IMR-90 (cell line): Measurements from ENCODE around the gene GUCD1. TPM values are rescaled to one million over a fixed set of nuclear protein-coding genes. Genes with fewer than 3 reads are reported as not detected.
A peak's percentile ranks its signal among the peaks of the same experiment; 100 is the strongest.

ENCODE experiments used
- ATAC-seq: fragments of 200-7000 bp; cut with Tn5 transposase; 2 replicates; pipeline ENCODE4 v1.9.1; 2020; ENCODE audit warnings: low read depth, mild to moderate bottlenecking, moderate library complexity
- BruUV-seq: library from RNA; stranded (reverse); fragments of 400-500 nt; replicated peaks from 2 replicates; lab custom pipeline; 2021; lab: Mats Ljungman, UMichigan
- CTCF ChIA-PET: fragments of 300-600 bp; formaldehyde crosslinking; extraction: SDS; loops from one replicate; lab custom pipeline; 2021; ENCODE audit warnings: antibody characterized with exemption; lab: Yijun Ruan, JAX
- POLR2A ChIA-PET: fragments of 300-600 bp; sonication (Branson Sonifier 250); formaldehyde crosslinking; loops from one replicate; lab custom pipeline; 2022; ENCODE audit warnings: antibody characterized with exemption; ENCODE audit not compliant: unreplicated experiment; lab: Charles Lee
- DNase-seq: peaks from one replicate; pipeline ENCODE4 v3.0.0; 2013
- H2AFZ ChIP-seq: replicated peaks from 2 replicates; pipeline ENCODE3; 2013; ENCODE audit warnings: low read length, mild to moderate bottlenecking; ENCODE audit not compliant: poor library complexity
- H2AK5ac ChIP-seq: 2 replicates; pipeline ENCODE4 v1.6.1; 2013; ENCODE audit warnings: low read depth, low read length, inconsistent platforms
- H2AK9ac ChIP-seq: replicated peaks from 2 replicates; pipeline ENCODE3; 2013; ENCODE audit warnings: mild to moderate bottlenecking, low read depth, low read length, moderate library complexity; ENCODE audit not compliant: poor library complexity
- H2BK120ac ChIP-seq: 2 replicates; pipeline ENCODE4 v1.6.1; 2013; ENCODE audit warnings: low read depth, low read length, inconsistent platforms
- H2BK15ac ChIP-seq: 3 replicates; pipeline ENCODE4 v1.6.1; 2013; ENCODE audit warnings: low read depth, low read length, inconsistent platforms
- H2BK20ac ChIP-seq: 2 replicates; pipeline ENCODE4 v1.6.1; 2013; ENCODE audit warnings: low read depth, mild to moderate bottlenecking, inconsistent platforms, low read length, moderate library complexity
- H2BK5ac ChIP-seq: 2 replicates; pipeline ENCODE4 v1.6.1; 2013; ENCODE audit warnings: mild to moderate bottlenecking, low read depth, low read length, inconsistent platforms; ENCODE audit not compliant: poor library complexity, severe bottlenecking
- H3K14ac ChIP-seq: replicated peaks from 2 replicates; pipeline ENCODE4 v1.6.1; 2013; ENCODE audit warnings: low read depth, low read length, inconsistent platforms
- H3K18ac ChIP-seq: 2 replicates; pipeline ENCODE4 v1.6.1; 2013; ENCODE audit warnings: low read depth, low read length, control low read depth
- H3K23ac ChIP-seq: 2 replicates; pipeline ENCODE4 v1.6.1; 2013; ENCODE audit warnings: low read depth, low read length, inconsistent platforms
- H3K27ac ChIP-seq: 2 replicates; pipeline ENCODE4 v1.5.1; 2013; ENCODE audit warnings: mild to moderate bottlenecking, control low read depth, low read length; ENCODE audit not compliant: insufficient read depth
- H3K27me3 ChIP-seq: 2 replicates; pipeline ENCODE4 v1.6.1; 2013; ENCODE audit warnings: low read length; ENCODE audit not compliant: control insufficient read depth, insufficient read depth
- H3K36me3 ChIP-seq: 2 replicates; pipeline ENCODE4 v1.6.1; 2013; ENCODE audit warnings: low read length, mixed read lengths; ENCODE audit not compliant: control insufficient read depth, insufficient read depth
- H3K4ac ChIP-seq: 2 replicates; pipeline ENCODE4 v1.6.1; 2013; ENCODE audit warnings: low read depth, low read length, inconsistent platforms
- H3K4me1 ChIP-seq: 2 replicates; pipeline ENCODE4 v1.6.1; 2013; ENCODE audit warnings: low read length, mixed read lengths; ENCODE audit not compliant: control insufficient read depth, insufficient read depth
- H3K4me2 ChIP-seq: 2 replicates; pipeline ENCODE4 v1.6.1; 2013; ENCODE audit warnings: low read depth, mild to moderate bottlenecking, control low read depth, low read length, moderate library complexity
- H3K4me3 ChIP-seq: 2 replicates; pipeline ENCODE4 v1.5.1; 2013; ENCODE audit warnings: low read depth, mild to moderate bottlenecking, control low read depth, low read length, moderate library complexity; ENCODE audit not compliant: insufficient read depth
- H3K56ac ChIP-seq: 2 replicates; pipeline ENCODE4 v1.6.1; 2013; ENCODE audit warnings: low read length, inconsistent platforms; ENCODE audit not compliant: insufficient read depth; ENCODE audit errors: extremely low read depth
- H3K79me1 ChIP-seq, 2 experiments: 2 replicates each; pipeline ENCODE4 v1.6.1; 2013; ENCODE audit warnings: low read length in 2 of 2, inconsistent platforms in 1 of 2, low read depth in 1 of 2
- H3K9ac ChIP-seq: 2 replicates; pipeline ENCODE4 v1.6.1; 2013; ENCODE audit warnings: low read depth, low read length, control low read depth
- H3K9me1 ChIP-seq: 2 replicates; pipeline ENCODE4 v1.6.1; 2013; ENCODE audit warnings: low read length, inconsistent platforms; ENCODE audit not compliant: insufficient read depth
- H3K9me3 ChIP-seq: 2 replicates; pipeline ENCODE4 v1.6.1; 2013; ENCODE audit warnings: low read length; ENCODE audit not compliant: control insufficient read depth, insufficient read depth
- H4K20me1 ChIP-seq: 2 replicates; pipeline ENCODE4 v1.6.1; 2013; ENCODE audit warnings: low read length, inconsistent platforms; ENCODE audit not compliant: insufficient read depth
- H4K5ac ChIP-seq: 2 replicates; pipeline ENCODE4 v1.6.1; 2013; ENCODE audit warnings: mild to moderate bottlenecking, low read depth, low read length, control low read depth
- H4K8ac ChIP-seq, 2 experiments: 2 replicates each; pipeline ENCODE4 v1.6.1; 2013; ENCODE audit warnings: low read depth in 2 of 2, low read length in 2 of 2, control low read depth in 1 of 2, inconsistent platforms in 1 of 2
- H4K91ac ChIP-seq: 2 replicates; pipeline ENCODE4 v1.6.1; 2013; ENCODE audit warnings: low read depth, low read length, inconsistent platforms; ENCODE audit not compliant: insufficient read depth
- BHLHE40 ChIP-seq: fragments of 150-350 bp; IDR thresholded peaks from 2 replicates; pipeline ENCODE4 v1.6.1; 2016; ENCODE audit warnings: mild to moderate bottlenecking, low read depth, low read length
- CEBPB ChIP-seq: IDR thresholded peaks from 2 replicates; pipeline ENCODE4 v1.6.1; 2012; ENCODE audit warnings: low read depth, low read length, improper control_type of control experiment
- CHD1 ChIP-seq: IDR thresholded peaks from 2 replicates; pipeline ENCODE4 v1.6.1; 2012; ENCODE audit warnings: low read depth, low read length, improper control_type of control experiment
- CTCF ChIP-seq: conservative IDR thresholded peaks from 2 replicates; pipeline ENCODE4 v1.5.1; 2012; ENCODE audit warnings: mild to moderate bottlenecking, low read depth, low read length, improper control_type of control experiment
- ELK1 ChIP-seq: fragments of 150-350 bp; IDR thresholded peaks from 2 replicates; pipeline ENCODE4 v1.6.1; 2016; ENCODE audit warnings: low read depth, mild to moderate bottlenecking, low read length, moderate library complexity, borderline replicate concordance
- FOS ChIP-seq: fragments of 150-350 bp; IDR thresholded peaks from 2 replicates; pipeline ENCODE4 v1.6.1; 2016; ENCODE audit warnings: low read depth, low read length
- MAFK ChIP-seq: IDR thresholded peaks from 2 replicates; pipeline ENCODE4 v1.6.1; 2012; ENCODE audit warnings: low read depth, low read length, improper control_type of control experiment
- MAZ ChIP-seq: IDR thresholded peaks from 2 replicates; pipeline ENCODE4 v1.6.1; 2012; ENCODE audit warnings: low read depth, mild to moderate bottlenecking, low read length, improper control_type of control experiment, moderate library complexity, borderline replicate concordance
- MXI1 ChIP-seq: IDR thresholded peaks from 2 replicates; pipeline ENCODE4 v1.6.1; 2012; ENCODE audit warnings: low read depth, mild to moderate bottlenecking, low read length, moderate library complexity, borderline replicate concordance
- NFE2L2 ChIP-seq: fragments of 150-350 bp; IDR thresholded peaks from 2 replicates; pipeline ENCODE4 v1.6.1; 2016; ENCODE audit warnings: low read depth, mild to moderate bottlenecking, low read length
- POLR2A ChIP-seq: IDR thresholded peaks from 2 replicates; pipeline ENCODE4 v1.6.1; 2012; ENCODE audit warnings: mild to moderate bottlenecking, low read depth, low read length
- RAD21 ChIP-seq: IDR thresholded peaks from 2 replicates; pipeline ENCODE4 v1.6.1; 2012; ENCODE audit warnings: low read length, improper control_type of control experiment
- RCOR1 ChIP-seq: IDR thresholded peaks from 2 replicates; pipeline ENCODE4 v1.6.1; 2012; ENCODE audit warnings: mild to moderate bottlenecking, low read length, improper control_type of control experiment; ENCODE audit not compliant: insufficient replicate concordance
- RFX5 ChIP-seq: IDR thresholded peaks from 2 replicates; pipeline ENCODE4 v1.8.0; 2012; ENCODE audit warnings: low read depth, mild to moderate bottlenecking, low read length, moderate library complexity
- SMC3 ChIP-seq: fragments of 150-350 bp; IDR thresholded peaks from 2 replicates; pipeline ENCODE4 v1.6.1; 2016; ENCODE audit warnings: low read depth, mild to moderate bottlenecking, antibody characterized with exemption, low read length, moderate library complexity
- USF2 ChIP-seq: fragments of 150-350 bp; IDR thresholded peaks from 2 replicates; pipeline ENCODE4 v1.6.1; 2017; ENCODE audit warnings: mild to moderate bottlenecking, antibody characterized with exemption, low read length, low read depth
- WGBS, 2 experiments: methylation state at CpG; one replicate each; pipeline versions ENCODE4 v1.1.5 to v1.1.7; 2013; ENCODE audit warnings: missing lambda C conversion rate in 2 of 2; ENCODE audit not compliant: insufficient read length in 1 of 2; ENCODE audit errors: extremely low coverage in 2 of 2; 5-methylcytosine and 5-hydroxymethylcytosine counted together
- dilution Hi-C: fragments of 300-500 bp; cut with HindIII; formaldehyde crosslinking; loops from one replicate; pipeline ENCODE4 v1.14.3; 2018; ENCODE audit warnings: low sequenced_read_pairs; ENCODE audit not compliant: unreplicated experiment
- in situ Hi-C: fragments of 300-500 bp; cut with MboI; formaldehyde crosslinking; loops from 3 replicates; pipeline ENCODE4 v1.14.3; 2019; ENCODE audit warnings: low sequenced_read_pairs, inconsistent platforms, mixed read lengths
- intact Hi-C: fragments of 100-400 bp; cut with micrococcal nuclease; formaldehyde crosslinking; loops from 2 replicates; pipeline ENCODE4 v1.10.0; 2022
- polyA plus RNA-seq, 3 experiments: library from polyadenylated mRNA; depleted of rRNA; stranded (reverse); fragments of >200 nt; gene quantifications; 2 replicates each; pipeline ENCODE4 v1.2.3, GENCODE V29; 2012; ENCODE audit warnings: low replicate concordance in 1 of 3
- total RNA-seq: library from RNA; depleted of rRNA; stranded (reverse); fragments of >200 nt; gene quantifications from 2 replicates; pipeline ENCODE4 v1.2.3, GENCODE V29; 2012

The GUCD1 gene
- total and polyA plus RNA-seq, 2 of the 4 experiments (the other 2 are of a cell fraction) = 97.6 to 143 TPM

- H2BK20ac ChIP-seq = no peak overlapping the region
- H4K8ac ChIP-seq = no peak overlapping the region
- no peak overlapping the region for H4K5ac ChIP-seq
- no peak overlapping the region for H2AFZ ChIP-seq
- no peaks in the 10 kb centered on the region for H3K79me1 ChIP-seq
- H3K36me3 ChIP-seq = no peaks in the 10 kb centered on the region
- H3K23ac ChIP-seq = no peak overlapping the region
- peak overlapping the region; percentile 9 for H2AK9ac ChIP-seq
- H3K9me1 ChIP-seq = 0 out of 2 replicates have a peak, but pooled peaks cover 3% of the 10 kb centered on the region
- no peak overlapping the region for H3K9ac ChIP-seq
- H2AK5ac ChIP-seq = no peak overlapping the region
- H3K9me3 ChIP-seq = no peaks in the 10 kb centered on the region
- no peak overlapping the region for H3K27ac ChIP-seq
- no peak overlapping the region for H4K91ac ChIP-seq
- no peak for ATAC-seq
- H2BK120ac ChIP-seq = no peak overlapping the region
- in situ Hi-C loops (no loop called here), intact Hi-C loops (no loop called here), dilution Hi-C loops (no loop called here)
- no peak overlapping the region for H2BK5ac ChIP-seq
- H3K4me2 ChIP-seq = no peak overlapping the region
- peaks cover 4% of the 10 kb centered on the region for H3K27me3 ChIP-seq
- no CpG with 5 or more reads among the region's 5 CpGs for WGBS, 2 experiments
- H3K4ac ChIP-seq = no peak overlapping the region
- no peak overlapping the region for H3K14ac ChIP-seq
- POLR2A ChIA-PET = no interaction called here
- no peak for TF ChIP-seq MAZ
- no peak for TF ChIP-seq RCOR1
- no peak for TF ChIP-seq SMC3
- no peak for TF ChIP-seq CTCF
- TF ChIP-seq MXI1 = no peak
- no peak for TF ChIP-seq MAFK
- no peak for TF ChIP-seq RFX5
- no peak for TF ChIP-seq CHD1
- TF ChIP-seq FOS = no peak
- TF ChIP-seq NFE2L2 = no peak
- TF ChIP-seq RAD21 = no peak
- no peak for TF ChIP-seq CEBPB
- TF ChIP-seq ELK1 = no peak
- TF ChIP-seq POLR2A = no peak
- no peak for TF ChIP-seq BHLHE40
- TF ChIP-seq USF2 = no peak
- CTCF ChIA-PET = no interaction called here
- H4K20me1 ChIP-seq = no peaks in the 10 kb centered on the region
- no peak overlapping the region for H2BK15ac ChIP-seq
- H3K18ac ChIP-seq = no peak overlapping the region
- DNase-seq = no peak
- H3K4me1 ChIP-seq = peaks cover 4% of the 10 kb centered on the region
- H3K56ac ChIP-seq = no peak overlapping the region
- no TSS peak for BruUV-seq
- H3K4me3 ChIP-seq = no peak overlapping the region
These were observed 35.4 kb downstream of the GUCD1 start for GRCh38 chr22:24519496-24519895.
